Measurements from ENCODE around the gene GALNT16. TPM values are rescaled to one million over a fixed set of nuclear protein-coding genes. Genes with fewer than 3 reads are reported as not detected.

Gene GALNT16
- total and polyA plus RNA-seq, 2 donors (not counting 1 experiment from before 2014, with no cell fraction given) = 0.09 to 3.4 TPM

DNA sequence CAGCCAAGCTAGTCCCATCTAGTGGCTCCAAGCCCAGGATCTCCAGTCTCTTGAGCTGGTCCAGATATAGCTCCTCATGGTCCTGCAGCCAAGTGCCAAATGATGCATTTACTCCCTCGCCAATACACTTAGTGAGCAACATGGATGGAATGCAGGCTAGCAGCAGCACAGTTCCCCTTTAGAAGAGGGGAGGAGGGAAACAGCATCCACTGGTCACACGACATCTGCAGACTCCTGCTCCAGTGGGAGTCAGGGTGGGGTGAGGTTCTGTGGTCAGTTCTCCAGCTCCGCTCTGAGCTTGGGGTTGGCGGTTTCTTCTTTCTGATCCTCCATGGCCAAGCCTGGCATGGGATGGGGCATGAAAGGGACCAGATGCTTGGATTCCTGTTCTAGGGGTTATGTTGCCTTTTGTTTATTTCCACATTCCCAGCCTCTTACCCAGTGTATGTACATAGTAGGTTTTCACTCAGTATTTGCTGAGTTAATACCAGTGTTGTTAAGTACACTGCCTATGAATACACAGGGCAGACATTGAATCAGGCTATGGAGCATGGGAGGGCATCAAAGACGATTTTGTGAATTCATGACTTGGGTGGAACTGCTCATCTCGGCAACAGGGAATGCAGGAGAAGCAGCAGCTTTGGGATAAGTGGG lies 57.3 kb downstream of the GALNT16 start:
- Mint-ChIP-seq H3K9me3 (ENCODE audit: insufficient read depth) (peaks cover 7% of the 10 kb centered on the region), H3K27me3 (no peaks in the 10 kb centered on the region), H3K4me3 (no peak overlapping the region), H3K4me1 (peaks cover 23% of the 10 kb centered on the region), H3K27ac (no peak overlapping the region)
- Histone ChIP-seq H3K36me3 (replicated peaks in 1 of 2; ENCODE audit: control extremely low read depth in 1 of 2, control insufficient read depth in 1 of 2, extremely low read depth in 1 of 2, insufficient read depth in 2 of 2, low read length in 1 of 2) (no peaks in the 10 kb centered on the region), H3K4me1 (ENCODE audit: control insufficient read depth in 2 of 2, insufficient read depth in 2 of 2, low read length in 2 of 2) (peaks cover 8 to 18% of the 10 kb centered on the region in 2 donors), H3K4me3 (ENCODE audit: control extremely low read depth in 1 of 5, extremely low read depth in 1 of 5, insufficient read depth in 1 of 5, low read depth in 2 of 5, low read length in 4 of 5) (no peak overlapping the region), H3K79me2 (ENCODE audit: control insufficient read depth, insufficient read depth, low read length) (no peaks in the 10 kb centered on the region), H3K27ac (ENCODE audit: low read length in 2 of 2) (no peak overlapping the region), H4K20me1 (ENCODE audit: control insufficient read depth, insufficient read depth, low read length, poor library complexity, severe bottlenecking) (no peaks in the 10 kb centered on the region), H3K9me3 (ENCODE audit: control extremely low read depth in 1 of 3, control insufficient read depth in 2 of 3, insufficient read depth in 1 of 3, low read length in 2 of 3) (peaks cover 0 to 8% (median 0%) of the 10 kb centered on the region in 3 donors), H3K9ac (ENCODE audit: low read length) (no peak overlapping the region), H2AFZ (ENCODE audit: insufficient read depth, low read depth, low read length, poor library complexity, severe bottlenecking) (no peak overlapping the region), H3K4me2 (replicated peaks; ENCODE audit: low read depth, low read length, poor library complexity, severe bottlenecking) (no peak overlapping the region), H3K27me3 (replicated peaks in 1 of 4; ENCODE audit: control extremely low read depth in 1 of 4, control insufficient read depth in 3 of 4, insufficient read depth in 4 of 4, low read length in 3 of 4) (peaks cover 0 to 2% (median 0%) of the 10 kb centered on the region in 4 experiments)
- no peak for DNase-seq
- no peak for ATAC-seq (ENCODE audit: low read depth)
- CTCF ChIA-PET = interaction anchor here (1.0 to 1.2 kb wide), 3 partner anchors 7 to 158 kb away, joined by 3 read pairs; no protein-coding TSS in a partner anchor
- TF ChIP-seq EZH2 (IDR thresholded peaks at IDR 0.05; ENCODE audit: borderline replicate concordance, insufficient read depth, low read depth, low read length, poor library complexity, severe bottlenecking) = no peak
- TF ChIP-seq, protein P1, sequence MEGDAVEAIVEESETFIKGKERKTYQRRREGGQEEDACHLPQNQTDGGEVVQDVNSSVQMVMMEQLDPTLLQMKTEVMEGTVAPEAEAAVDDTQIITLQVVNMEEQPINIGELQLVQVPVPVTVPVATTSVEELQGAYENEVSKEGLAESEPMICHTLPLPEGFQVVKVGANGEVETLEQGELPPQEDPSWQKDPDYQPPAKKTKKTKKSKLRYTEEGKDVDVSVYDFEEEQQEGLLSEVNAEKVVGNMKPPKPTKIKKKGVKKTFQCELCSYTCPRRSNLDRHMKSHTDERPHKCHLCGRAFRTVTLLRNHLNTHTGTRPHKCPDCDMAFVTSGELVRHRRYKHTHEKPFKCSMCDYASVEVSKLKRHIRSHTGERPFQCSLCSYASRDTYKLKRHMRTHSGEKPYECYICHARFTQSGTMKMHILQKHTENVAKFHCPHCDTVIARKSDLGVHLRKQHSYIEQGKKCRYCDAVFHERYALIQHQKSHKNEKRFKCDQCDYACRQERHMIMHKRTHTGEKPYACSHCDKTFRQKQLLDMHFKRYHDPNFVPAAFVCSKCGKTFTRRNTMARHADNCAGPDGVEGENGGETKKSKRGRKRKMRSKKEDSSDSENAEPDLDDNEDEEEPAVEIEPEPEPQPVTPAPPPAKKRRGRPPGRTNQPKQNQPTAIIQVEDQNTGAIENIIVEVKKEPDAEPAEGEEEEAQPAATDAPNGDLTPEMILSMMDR (IDR thresholded peaks at IDR 0.05) = no peak
- intact Hi-C loops (cut with micrococcal nuclease) = no loop called here
- POLR2A ChIA-PET = no interaction called here
- whole genome bisulfite sequencing (ENCODE audit: insufficient coverage) = 92% methylated on average over 6 of the region's 6 CpGs

GRCh38 chr14:69317780-69318179 lies 57.8 kb downstream of the GALNT16 start:
- ATAC-seq (ENCODE audit: low read depth) (no peak), DNase-seq (no peak)
- Histone ChIP-seq H3K27ac (ENCODE audit: low read length in 2 of 2) (no peak overlapping the region), H3K4me1 (ENCODE audit: control insufficient read depth in 2 of 2, insufficient read depth in 2 of 2, low read length in 2 of 2) (peaks cover 8 to 18% of the 10 kb centered on the region in 2 donors), H3K4me2 (replicated peaks; ENCODE audit: low read depth, low read length, poor library complexity, severe bottlenecking) (no peak overlapping the region), H3K36me3 (replicated peaks in 1 of 2; ENCODE audit: control extremely low read depth in 1 of 2, control insufficient read depth in 1 of 2, extremely low read depth in 1 of 2, insufficient read depth in 2 of 2, low read length in 1 of 2) (no peaks in the 10 kb centered on the region), H2AFZ (ENCODE audit: insufficient read depth, low read depth, low read length, poor library complexity, severe bottlenecking) (no peak overlapping the region), H3K9me3 (ENCODE audit: control extremely low read depth in 1 of 3, control insufficient read depth in 2 of 3, insufficient read depth in 1 of 3, low read length in 2 of 3) (peaks cover 0 to 8% (median 0%) of the 10 kb centered on the region in 3 donors), H3K4me3 (ENCODE audit: control extremely low read depth in 1 of 5, extremely low read depth in 1 of 5, insufficient read depth in 1 of 5, low read depth in 2 of 5, low read length in 4 of 5) (no peak overlapping the region), H4K20me1 (ENCODE audit: control insufficient read depth, insufficient read depth, low read length, poor library complexity, severe bottlenecking) (no peaks in the 10 kb centered on the region), H3K27me3 (replicated peaks in 1 of 4; ENCODE audit: control extremely low read depth in 1 of 4, control insufficient read depth in 3 of 4, insufficient read depth in 4 of 4, low read length in 3 of 4) (no peaks in the 10 kb centered on the region), H3K79me2 (ENCODE audit: control insufficient read depth, insufficient read depth, low read length) (no peaks in the 10 kb centered on the region), H3K9ac (ENCODE audit: low read length) (no peak overlapping the region)
- Mint-ChIP-seq H3K9me3 (ENCODE audit: insufficient read depth) (peaks cover 7% of the 10 kb centered on the region), H3K4me3 (no peak overlapping the region), H3K27ac (no peak overlapping the region), H3K27me3 (no peaks in the 10 kb centered on the region), H3K4me1 (peaks cover 23% of the 10 kb centered on the region)
- intact Hi-C loops (cut with micrococcal nuclease) = no loop called here
- TF ChIP-seq, protein P1 (IDR thresholded peaks at IDR 0.05) = no peak
- no peak for TF ChIP-seq EZH2 (IDR thresholded peaks at IDR 0.05; ENCODE audit: borderline replicate concordance, insufficient read depth, low read depth, low read length, poor library complexity, severe bottlenecking)
- 100% methylated on average over 1 of the region's 5 CpGs for WGBS (ENCODE audit: insufficient coverage)
- CTCF ChIA-PET = interaction anchor here (1.0 to 1.3 kb wide), 5 partner anchors 8 to 157 kb away, joined by 3 to 7 read pairs (median 3); no protein-coding TSS in a partner anchor
- POLR2A ChIA-PET = no interaction called here
